LNCaP clone FGC (cell line): Measurements from ENCODE around the gene RYR3.

Source experiments
- DNase-seq: peaks from one replicate; pipeline ENCODE4 v3.0.0-alpha.2; 2011; ENCODE audit warnings: low read depth
- H3K4me3 ChIP-seq: 2 replicates; pipeline ENCODE4 v1.5.1; 2011; ENCODE audit warnings: mild to moderate bottlenecking, low read depth, low read length, control low read depth
- TF ChIP-seq, protein P1 (sequence below): IDR thresholded peaks from 2 replicates; pipeline ENCODE4 v1.5.1; 2012; ENCODE audit warnings: mild to moderate bottlenecking; ENCODE audit not compliant: control insufficient read depth, insufficient read depth; ENCODE audit errors: extremely low read depth

The RYR3 gene

DNA sequence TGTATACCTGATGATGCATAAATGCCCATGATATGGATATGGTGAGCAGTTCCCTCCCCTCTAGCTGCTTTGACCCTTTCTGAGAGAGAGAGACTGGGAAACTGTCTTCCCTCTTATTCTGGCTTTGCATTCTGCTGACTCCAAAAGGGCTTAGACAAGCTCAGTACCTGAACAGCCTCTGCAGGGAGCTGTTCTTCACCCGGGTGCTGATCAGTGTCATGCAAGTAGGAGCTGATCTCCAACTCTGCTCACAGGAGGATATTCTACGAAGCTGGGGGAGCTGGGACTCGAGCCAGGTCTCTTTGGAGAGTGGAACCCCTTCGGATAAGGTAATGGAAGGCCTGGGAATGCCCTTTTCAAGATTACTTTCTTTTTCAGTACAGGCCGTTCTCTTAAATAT, 237.1 kb downstream of the RYR3 start:
- H3K4me3 ChIP-seq, result no peak overlapping the region
- TF ChIP-seq, protein P1, sequence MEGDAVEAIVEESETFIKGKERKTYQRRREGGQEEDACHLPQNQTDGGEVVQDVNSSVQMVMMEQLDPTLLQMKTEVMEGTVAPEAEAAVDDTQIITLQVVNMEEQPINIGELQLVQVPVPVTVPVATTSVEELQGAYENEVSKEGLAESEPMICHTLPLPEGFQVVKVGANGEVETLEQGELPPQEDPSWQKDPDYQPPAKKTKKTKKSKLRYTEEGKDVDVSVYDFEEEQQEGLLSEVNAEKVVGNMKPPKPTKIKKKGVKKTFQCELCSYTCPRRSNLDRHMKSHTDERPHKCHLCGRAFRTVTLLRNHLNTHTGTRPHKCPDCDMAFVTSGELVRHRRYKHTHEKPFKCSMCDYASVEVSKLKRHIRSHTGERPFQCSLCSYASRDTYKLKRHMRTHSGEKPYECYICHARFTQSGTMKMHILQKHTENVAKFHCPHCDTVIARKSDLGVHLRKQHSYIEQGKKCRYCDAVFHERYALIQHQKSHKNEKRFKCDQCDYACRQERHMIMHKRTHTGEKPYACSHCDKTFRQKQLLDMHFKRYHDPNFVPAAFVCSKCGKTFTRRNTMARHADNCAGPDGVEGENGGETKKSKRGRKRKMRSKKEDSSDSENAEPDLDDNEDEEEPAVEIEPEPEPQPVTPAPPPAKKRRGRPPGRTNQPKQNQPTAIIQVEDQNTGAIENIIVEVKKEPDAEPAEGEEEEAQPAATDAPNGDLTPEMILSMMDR, result no peak
- peak; percentile 23 for DNase-seq

DNA sequence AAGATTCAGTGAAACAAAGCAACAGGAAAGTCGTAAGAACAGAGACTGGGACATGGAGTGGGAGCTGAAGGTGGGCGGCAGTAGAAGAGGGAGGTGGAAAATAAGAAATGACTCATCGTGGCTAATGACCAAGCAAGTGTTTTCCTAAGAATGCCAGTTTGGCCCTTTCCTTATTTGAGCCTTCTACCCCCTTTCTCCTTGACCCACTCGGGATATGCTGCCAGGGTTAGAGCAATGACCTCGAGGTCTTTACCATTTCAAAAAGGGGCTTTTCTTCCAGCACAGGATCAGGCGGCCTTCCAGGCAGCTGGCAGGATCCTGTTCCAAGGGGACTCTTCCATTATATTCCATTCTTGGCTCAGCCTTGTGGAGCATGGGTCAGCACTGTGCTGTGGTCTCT, 241.1 kb downstream of the RYR3 start:
- no peak for DNase-seq
- H3K4me3 ChIP-seq, result no peak overlapping the region
- TF ChIP-seq, protein P1, result no peak

DNA sequence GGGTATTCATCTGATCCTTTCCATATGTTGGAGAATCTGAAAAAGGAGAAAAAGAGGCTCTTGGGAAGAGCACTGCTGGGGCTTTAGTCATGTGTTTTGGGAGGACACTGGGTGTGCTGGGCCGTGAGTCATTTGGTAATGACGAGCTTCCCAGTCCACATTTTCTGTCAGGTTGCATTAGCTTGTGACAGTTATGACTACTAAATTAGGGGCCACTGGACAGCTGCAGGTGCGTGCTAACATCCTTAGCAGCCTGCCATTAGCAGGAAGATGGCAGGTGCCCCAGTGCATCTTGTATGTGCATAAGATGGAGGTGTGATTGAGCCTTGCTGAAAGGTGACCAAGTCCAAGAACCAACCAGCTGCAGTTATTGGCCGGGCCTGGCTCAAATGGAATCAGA, 242.4 kb downstream of the RYR3 start:
- DNase-seq, result no peak
- TF ChIP-seq, protein P1, result no peak
- no peak overlapping the region for H3K4me3 ChIP-seq

DNA sequence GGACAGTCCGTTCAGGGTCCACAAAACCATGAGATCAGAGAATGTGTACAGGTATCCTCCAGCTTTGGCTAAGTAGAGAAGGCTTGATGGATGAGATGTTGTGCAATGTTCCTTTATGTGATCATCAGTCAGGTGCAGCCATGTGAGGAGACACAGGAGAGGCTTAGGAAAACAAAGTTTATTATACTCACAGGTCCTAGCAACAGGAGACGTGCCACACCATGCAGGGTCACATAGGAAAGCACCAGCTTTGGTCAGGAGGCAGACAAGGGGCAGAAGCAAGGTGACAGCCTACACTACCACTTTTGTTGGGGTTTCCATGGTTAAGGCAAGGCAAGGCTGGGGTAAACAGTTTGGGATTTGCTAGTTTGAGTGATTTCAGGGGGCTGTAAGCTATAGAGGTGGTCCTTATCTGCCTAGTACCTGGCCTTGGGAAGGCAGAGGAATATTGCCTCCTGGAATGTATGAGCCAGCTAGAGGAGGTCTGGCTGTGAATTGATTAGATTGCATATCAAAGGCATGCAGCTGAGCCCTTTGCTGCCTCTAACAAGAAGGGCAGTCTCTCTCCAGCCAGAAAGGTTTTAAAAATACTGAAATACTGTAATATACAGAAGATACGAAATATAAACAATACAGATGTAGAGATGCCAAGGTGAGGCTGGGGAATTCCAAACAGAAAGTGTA, 248.6 kb downstream of the RYR3 start:
- TF ChIP-seq, protein P1, result no peak
- no peak for DNase-seq
- no peak overlapping the region for H3K4me3 ChIP-seq

DNA sequence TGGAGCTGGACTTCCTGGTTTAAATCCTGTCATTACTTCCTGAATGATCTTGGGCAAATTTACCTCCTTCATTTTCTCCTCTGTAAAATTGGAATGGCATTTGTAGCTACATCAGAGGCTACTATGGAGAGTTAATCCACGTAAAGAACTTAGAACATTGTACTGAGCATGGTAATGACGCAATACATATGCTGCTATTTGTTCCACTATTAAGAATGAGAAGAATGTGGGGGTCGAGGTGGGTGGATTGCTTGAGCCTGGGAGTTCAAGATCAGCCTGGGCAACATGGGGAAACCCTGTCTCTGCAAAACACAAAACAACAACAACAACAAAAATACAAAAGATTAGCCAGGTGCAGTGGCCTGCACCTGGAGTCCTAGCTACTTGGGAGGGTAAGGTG, 250.6 kb downstream of the RYR3 start:
- no peak for DNase-seq
- H3K4me3 ChIP-seq, result no peak overlapping the region
- TF ChIP-seq, protein P1, result no peak

DNA sequence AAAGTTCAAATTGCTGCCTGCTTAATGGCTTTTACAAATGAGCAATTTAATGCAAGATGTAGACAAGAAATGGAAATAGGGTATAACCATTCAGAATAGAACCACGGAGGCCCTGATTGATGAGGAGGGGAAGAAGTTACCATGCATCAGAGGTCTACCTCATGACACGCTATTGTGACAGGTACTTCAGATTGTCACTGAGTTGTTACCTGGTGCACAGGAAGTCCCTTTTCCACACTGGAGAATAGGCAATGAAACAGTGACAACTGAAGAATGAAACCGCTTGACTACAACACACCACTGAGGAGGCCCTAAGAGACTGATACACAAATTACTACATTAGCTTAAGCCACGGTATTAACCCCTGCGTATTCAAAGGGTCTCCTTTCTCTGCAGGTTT, 251.2 kb downstream of the RYR3 start:
- no peak for DNase-seq
- no peak overlapping the region for H3K4me3 ChIP-seq
- TF ChIP-seq, protein P1, result no peak

DNA sequence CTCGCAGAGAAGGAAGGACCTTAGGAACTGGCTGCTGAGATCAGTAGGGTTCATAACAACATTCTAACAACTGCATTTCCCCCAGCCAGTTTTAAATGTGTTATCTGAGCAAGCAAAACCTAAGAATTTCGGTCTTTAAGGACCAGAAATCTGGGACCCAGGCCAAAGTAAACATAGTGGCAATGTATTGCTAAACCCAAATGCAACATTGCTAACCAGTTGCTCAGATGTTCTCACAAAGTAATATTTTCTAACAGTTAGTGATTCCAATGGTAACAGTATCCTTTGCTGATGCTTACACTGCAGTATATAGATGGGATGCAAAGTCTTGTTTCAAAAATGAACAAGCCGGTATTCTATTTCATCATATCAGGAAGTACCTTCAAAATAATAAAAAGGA, 254.3 kb downstream of the RYR3 start:
- no peak overlapping the region for H3K4me3 ChIP-seq
- TF ChIP-seq, protein P1, result no peak
- DNase-seq, result no peak
